ENCODE measurements around the gene RIMBP2.

RIMBP2 gene

DNA sequence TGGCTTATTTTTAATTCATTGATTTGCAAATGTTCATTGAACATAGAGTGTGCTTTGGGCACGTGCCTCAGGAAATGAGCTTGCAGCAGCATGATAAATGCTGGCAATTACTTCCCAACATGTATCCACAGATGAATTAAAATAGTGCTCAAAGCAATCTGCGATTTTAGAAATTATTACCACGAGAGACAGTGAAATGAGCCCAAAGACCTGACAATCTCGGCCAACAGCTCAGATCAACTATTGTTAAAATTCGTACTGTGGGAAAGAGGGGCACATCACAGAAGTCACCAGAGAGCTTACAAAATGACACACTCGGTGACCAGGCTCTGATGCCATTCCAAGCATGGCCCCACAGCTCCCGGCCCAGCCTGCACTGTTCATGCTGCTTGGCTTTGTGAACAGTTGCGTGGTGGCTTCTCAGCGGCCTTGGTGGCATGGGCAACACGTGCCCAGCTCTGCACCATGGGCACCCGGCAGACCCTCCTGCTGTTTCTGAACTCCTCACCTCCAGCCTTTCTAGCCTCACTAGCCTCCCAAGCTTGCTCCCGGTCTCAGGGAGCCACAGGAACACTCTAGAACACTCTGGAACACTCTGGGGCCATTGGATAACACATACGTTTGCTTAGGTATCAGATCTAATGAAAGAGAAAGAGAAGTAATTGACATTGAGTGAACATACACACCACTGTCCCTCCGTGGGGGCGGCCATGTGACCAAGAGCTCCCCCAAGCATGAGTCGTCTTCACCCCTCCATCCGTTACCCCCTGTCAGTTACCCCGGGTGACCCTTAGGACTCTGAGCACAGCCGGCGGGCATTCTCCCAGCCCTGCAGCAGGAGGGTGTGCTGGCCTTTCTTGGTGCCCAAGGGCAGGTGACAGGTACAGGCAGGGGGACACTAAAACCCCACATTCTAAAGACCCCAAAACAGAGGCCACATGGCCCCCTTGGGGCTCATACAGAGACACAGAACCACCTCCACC lies 28.0 kb downstream of the RIMBP2 start:
- Histone ChIP-seq H3K36me3 (ENCODE audit: insufficient read depth, low read length) (no peaks in the 10 kb centered on the region), H3K9ac (ENCODE audit: low read length) (no peak overlapping the region), H3K4me2 (ENCODE audit: low read length) (no peak overlapping the region), H3K9me3 (ENCODE audit: low read length) (no peaks in the 10 kb centered on the region), H3K4me1 (ENCODE audit: insufficient read depth, low read length, severe bottlenecking) (no peaks in the 10 kb centered on the region), H2AFZ (ENCODE audit: low read length) (no peak overlapping the region), H3F3A (ENCODE audit: insufficient read depth, low read length) (no peaks in the 10 kb centered on the region), H3K27ac (ENCODE audit: low read depth, low read length, poor library complexity, severe bottlenecking) (no peak overlapping the region), H3K27me3 (ENCODE audit: insufficient read depth, low read length) (peaks cover 4% of the 10 kb centered on the region; the same call in 1 of the 2 replicates), H3K79me2 (ENCODE audit: insufficient read depth, low read length) (no peaks in the 10 kb centered on the region), H3K9me2 (ENCODE audit: low read depth, low read length) (no peaks in the 10 kb centered on the region), H4K20me1 (ENCODE audit: insufficient read depth, low read length) (no peaks in the 10 kb centered on the region), H3K4me3 (ENCODE audit: low read depth, low read length, poor library complexity, severe bottlenecking) (no peak overlapping the region)
- no peak for TF ChIP-seq EZH2 (IDR thresholded peaks at IDR 0.05; ENCODE audit: borderline replicate concordance, low read length)
- TF ChIP-seq CTCF (IDR thresholded peaks at IDR 0.05; ENCODE audit: low read length), result no peak

GRCh38 chr12:130687190-130687589 lies 28.9 kb downstream of the RIMBP2 start:
- Histone ChIP-seq H3K36me3 (ENCODE audit: insufficient read depth, low read length) (no peaks in the 10 kb centered on the region), H4K20me1 (ENCODE audit: insufficient read depth, low read length) (no peaks in the 10 kb centered on the region), H3K9ac (ENCODE audit: low read length) (no peak overlapping the region), H3K4me1 (ENCODE audit: insufficient read depth, low read length, severe bottlenecking) (no peaks in the 10 kb centered on the region), H3K27ac (ENCODE audit: low read depth, low read length, poor library complexity, severe bottlenecking) (no peak overlapping the region), H3K9me2 (ENCODE audit: low read depth, low read length) (no peaks in the 10 kb centered on the region), H3K4me2 (ENCODE audit: low read length) (no peak overlapping the region), H2AFZ (ENCODE audit: low read length) (no peak overlapping the region), H3F3A (ENCODE audit: insufficient read depth, low read length) (no peaks in the 10 kb centered on the region), H3K27me3 (ENCODE audit: insufficient read depth, low read length) (peaks cover 4% of the 10 kb centered on the region; the same call in 1 of the 2 replicates), H3K9me3 (ENCODE audit: low read length) (no peaks in the 10 kb centered on the region), H3K79me2 (ENCODE audit: insufficient read depth, low read length) (no peaks in the 10 kb centered on the region), H3K4me3 (ENCODE audit: low read depth, low read length, poor library complexity, severe bottlenecking) (no peak overlapping the region)
- TF ChIP-seq EZH2 (IDR thresholded peaks at IDR 0.05; ENCODE audit: borderline replicate concordance, low read length), result no peak
- TF ChIP-seq CTCF (IDR thresholded peaks at IDR 0.05; ENCODE audit: low read length), result no peak

DNA sequence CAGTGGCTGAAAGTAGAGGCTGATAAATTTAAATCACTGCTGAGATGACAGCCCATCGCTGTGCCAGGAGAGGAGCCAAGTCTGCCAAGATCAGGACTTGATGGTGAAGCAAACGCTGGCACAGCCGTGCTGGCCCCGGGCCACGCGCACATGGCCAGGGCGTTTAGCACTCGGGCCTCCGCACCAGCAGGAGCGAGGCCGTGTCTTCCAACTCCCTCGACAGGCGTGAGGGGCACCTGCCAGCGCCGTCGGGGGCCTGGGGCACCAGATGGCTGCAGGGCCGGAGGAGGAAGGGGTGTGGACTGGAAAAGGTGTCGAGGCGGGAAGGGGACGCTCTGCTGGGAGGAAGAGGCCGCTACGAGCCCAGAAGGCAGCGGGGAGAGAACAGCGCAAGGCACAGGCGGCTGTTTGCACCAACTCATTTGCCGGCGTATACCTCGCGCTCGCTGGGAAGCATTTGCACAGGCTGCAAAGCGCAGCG lies 29.5 kb downstream of the RIMBP2 start:
- H3K4me3 ChIP-seq (ENCODE audit: low read depth, low read length, poor library complexity, severe bottlenecking), result no peak overlapping the region
- no peaks in the 10 kb centered on the region for H3K9me3 ChIP-seq (ENCODE audit: low read length)
- H3K36me3 ChIP-seq (ENCODE audit: insufficient read depth, low read length), result no peaks in the 10 kb centered on the region
- TF ChIP-seq EZH2 (IDR thresholded peaks at IDR 0.05; ENCODE audit: borderline replicate concordance, low read length) (no peak), CTCF (IDR thresholded peaks at IDR 0.05; ENCODE audit: low read length) (no peak)
- no peaks in the 10 kb centered on the region for H3K9me2 ChIP-seq (ENCODE audit: low read depth, low read length)
- no peak overlapping the region for H2AFZ ChIP-seq (ENCODE audit: low read length)
- no peaks in the 10 kb centered on the region for H3F3A ChIP-seq (ENCODE audit: insufficient read depth, low read length)
- H3K27ac ChIP-seq (ENCODE audit: low read depth, low read length, poor library complexity, severe bottlenecking), result no peak overlapping the region
- H4K20me1 ChIP-seq (ENCODE audit: insufficient read depth, low read length), result no peaks in the 10 kb centered on the region
- H3K79me2 ChIP-seq (ENCODE audit: insufficient read depth, low read length), result no peaks in the 10 kb centered on the region
- no peak overlapping the region for H3K9ac ChIP-seq (ENCODE audit: low read length)
- H3K4me2 ChIP-seq (ENCODE audit: low read length), result no peak overlapping the region
- H3K4me1 ChIP-seq (ENCODE audit: insufficient read depth, low read length, severe bottlenecking), result no peaks in the 10 kb centered on the region
- peaks cover 4% of the 10 kb centered on the region; the same call in 1 of the 2 replicates for H3K27me3 ChIP-seq (ENCODE audit: insufficient read depth, low read length)
